ENCODE results near the gene CRTAC1. TPM values are rescaled to one million over a fixed set of nuclear protein-coding genes. Genes with fewer than 3 reads are reported as not detected.

CRTAC1 gene
- polyA plus RNA-seq, 3 donors, result not detected

GRCh38 chr10:97940534-97940933 is 89.9 kb downstream of the CRTAC1 start:
- H3K36me3 ChIP-seq (replicated peaks in 1 of 2; ENCODE audit: control insufficient read depth in 1 of 2, insufficient read depth in 2 of 2, low read length in 2 of 2), result no peaks in the 10 kb centered on the region
- no peaks in the 10 kb centered on the region for H3K27me3 ChIP-seq (ENCODE audit: control insufficient read depth in 2 of 2, insufficient read depth in 2 of 2, low read length in 2 of 2)
- no peaks in the 10 kb centered on the region for H3K4me1 ChIP-seq (ENCODE audit: control insufficient read depth in 1 of 2, insufficient read depth in 2 of 2, low read length in 2 of 2)
- WGBS (ENCODE audit: insufficient coverage), result 59% methylated on average over 4 of the region's 6 CpGs
- no peak overlapping the region for H3K4me3 ChIP-seq (replicated peaks in 1 of 3; ENCODE audit: low read depth in 2 of 3, low read length in 3 of 3)
- H2AFZ ChIP-seq (ENCODE audit: insufficient read depth, low read depth, low read length, poor library complexity, severe bottlenecking), result no peak overlapping the region
- peaks cover 0 to 17% (median 6%) of the 10 kb centered on the region in 7 donors for H3K9me3 Mint-ChIP-seq
- no peaks in the 10 kb centered on the region for H3K36me3 Mint-ChIP-seq
- H3K79me2 ChIP-seq (ENCODE audit: insufficient read depth, low read length), result no peaks in the 10 kb centered on the region
- TF ChIP-seq CTCF (IDR thresholded peaks at IDR 0.05), result no peak
- H3K9ac ChIP-seq (ENCODE audit: insufficient read depth, low read length, poor library complexity, severe bottlenecking), result no peak overlapping the region
- no peaks in the 10 kb centered on the region for H3K9me3 ChIP-seq (replicated peaks in 1 of 2; ENCODE audit: control insufficient read depth in 1 of 2, insufficient read depth in 1 of 2, low read length in 2 of 2)
- H4K20me1 ChIP-seq (ENCODE audit: insufficient read depth, low read length), result no peaks in the 10 kb centered on the region
- DNase-seq, result no peak
- no peak overlapping the region for H3K27ac Mint-ChIP-seq
- intact Hi-C loops (cut with micrococcal nuclease), result no loop called here
- H3K4me2 ChIP-seq (replicated peaks; ENCODE audit: extremely low read depth, low read length, poor library complexity, severe bottlenecking), result no peak overlapping the region
- no peak overlapping the region for H3K27ac ChIP-seq (ENCODE audit: low read depth in 1 of 2, low read length in 2 of 2)
- peaks cover 4 to 17% (median 8%) of the 10 kb centered on the region in 3 donors for H3K27me3 Mint-ChIP-seq (ENCODE audit: low read depth in 3 of 3)
- H3K4me1 Mint-ChIP-seq, result no peaks in the 10 kb centered on the region
- no peak overlapping the region for H3K4me3 Mint-ChIP-seq

- Histone ChIP-seq H2AFZ (ENCODE audit: insufficient read depth, low read depth, low read length, poor library complexity, severe bottlenecking) (no peak overlapping the region), H3K27me3 (ENCODE audit: control insufficient read depth in 2 of 2, insufficient read depth in 2 of 2, low read length in 2 of 2) (no peaks in the 10 kb centered on the region)
- 34% methylated on average over 4 of the region's 5 CpGs for WGBS (ENCODE audit: insufficient coverage)
Measured at GRCh38 chr10:97939446-97939990, 90.9 kb downstream of the CRTAC1 start.

More at GRCh38 chr10:97939446-97939990, 90.9 kb downstream of the CRTAC1 start:
- peak overlapping the region in 1 of 7 donors; percentile 19 for H3K27ac Mint-ChIP-seq
- peaks cover 4 to 17% (median 8%) of the 10 kb centered on the region in 3 donors for H3K27me3 Mint-ChIP-seq (ENCODE audit: low read depth in 3 of 3)
- H3K4me1 Mint-ChIP-seq, result no peaks in the 10 kb centered on the region
- H3K4me2 ChIP-seq (replicated peaks; ENCODE audit: extremely low read depth, low read length, poor library complexity, severe bottlenecking), result no peak overlapping the region
- no peak for TF ChIP-seq CTCF (IDR thresholded peaks at IDR 0.05)
- H4K20me1 ChIP-seq (ENCODE audit: insufficient read depth, low read length), result no peaks in the 10 kb centered on the region
- DNase-seq, result no peak
- H3K9ac ChIP-seq (ENCODE audit: insufficient read depth, low read length, poor library complexity, severe bottlenecking), result no peak overlapping the region
- no peaks in the 10 kb centered on the region for H3K36me3 Mint-ChIP-seq
- H3K27ac ChIP-seq (ENCODE audit: low read depth in 1 of 2, low read length in 2 of 2), result no peak overlapping the region
- peaks cover 0 to 13% (median 4%) of the 10 kb centered on the region in 7 donors for H3K9me3 Mint-ChIP-seq
- no peaks in the 10 kb centered on the region for H3K9me3 ChIP-seq (replicated peaks in 1 of 2; ENCODE audit: control insufficient read depth in 1 of 2, insufficient read depth in 1 of 2, low read length in 2 of 2)
- H3K79me2 ChIP-seq (ENCODE audit: insufficient read depth, low read length), result no peaks in the 10 kb centered on the region
- intact Hi-C loops (cut with micrococcal nuclease), result no loop called here
- no peaks in the 10 kb centered on the region for H3K36me3 ChIP-seq (replicated peaks in 1 of 2; ENCODE audit: control insufficient read depth in 1 of 2, insufficient read depth in 2 of 2, low read length in 2 of 2)
- H3K4me1 ChIP-seq (ENCODE audit: control insufficient read depth in 1 of 2, insufficient read depth in 2 of 2, low read length in 2 of 2), result no peaks in the 10 kb centered on the region
- H3K4me3 ChIP-seq (replicated peaks in 1 of 3; ENCODE audit: low read depth in 2 of 3, low read length in 3 of 3), result no peak overlapping the region
- no peak overlapping the region for H3K4me3 Mint-ChIP-seq
